ENCODE measurements around the gene APOO.

GRCh38 chrX:23820235-23820782 is 87.4 kb downstream of the APOO start:
- no peak for TF ChIP-seq CTCF (IDR thresholded peaks at IDR 0.05)
- TF ChIP-seq ZFX (IDR thresholded peaks at IDR 0.05; ENCODE audit: borderline replicate concordance): no peak
